GM12801 (cell line): ENCODE data around the gene DLGAP3.

Source experiments
- TF ChIP-seq, protein P1 (sequence below): IDR thresholded peaks from one replicate; pipeline ENCODE4 v1.5.1; 2011; ENCODE audit warnings: control low read depth; ENCODE audit not compliant: insufficient read length; ENCODE audit errors: extremely low read depth

The DLGAP3 gene

DNA sequence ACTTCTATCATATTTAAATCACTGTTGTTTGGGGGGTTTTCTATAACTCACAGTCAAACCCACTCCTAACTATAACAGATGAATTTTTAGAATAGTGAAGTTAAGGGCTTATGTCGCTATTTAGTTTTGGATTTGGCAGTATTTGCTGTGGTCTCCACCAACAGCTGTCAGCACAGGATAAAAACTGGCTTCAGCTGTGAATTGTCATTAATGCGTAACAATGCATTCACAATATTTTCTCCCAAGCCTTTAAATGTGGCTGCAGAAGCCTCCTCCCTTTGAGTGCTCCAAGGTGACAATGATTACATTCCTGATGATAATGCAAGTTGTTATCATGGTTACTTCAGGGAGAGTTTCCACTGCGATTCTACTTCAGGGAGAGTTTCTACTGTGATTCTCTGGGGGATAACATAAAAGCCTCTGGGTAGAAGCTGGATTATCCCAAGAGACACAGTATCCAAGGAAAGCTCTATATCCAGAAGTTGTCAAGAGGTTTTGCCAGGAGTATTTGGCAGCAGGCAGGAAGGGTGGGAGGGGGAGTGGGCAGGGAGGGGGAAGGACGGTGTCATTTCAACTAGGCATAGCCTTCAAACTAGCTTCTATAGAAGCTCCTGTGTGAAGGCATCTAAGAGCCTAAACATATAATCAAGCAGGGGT, 55.0 kb downstream of the DLGAP3 start:
- TF ChIP-seq, protein P1, sequence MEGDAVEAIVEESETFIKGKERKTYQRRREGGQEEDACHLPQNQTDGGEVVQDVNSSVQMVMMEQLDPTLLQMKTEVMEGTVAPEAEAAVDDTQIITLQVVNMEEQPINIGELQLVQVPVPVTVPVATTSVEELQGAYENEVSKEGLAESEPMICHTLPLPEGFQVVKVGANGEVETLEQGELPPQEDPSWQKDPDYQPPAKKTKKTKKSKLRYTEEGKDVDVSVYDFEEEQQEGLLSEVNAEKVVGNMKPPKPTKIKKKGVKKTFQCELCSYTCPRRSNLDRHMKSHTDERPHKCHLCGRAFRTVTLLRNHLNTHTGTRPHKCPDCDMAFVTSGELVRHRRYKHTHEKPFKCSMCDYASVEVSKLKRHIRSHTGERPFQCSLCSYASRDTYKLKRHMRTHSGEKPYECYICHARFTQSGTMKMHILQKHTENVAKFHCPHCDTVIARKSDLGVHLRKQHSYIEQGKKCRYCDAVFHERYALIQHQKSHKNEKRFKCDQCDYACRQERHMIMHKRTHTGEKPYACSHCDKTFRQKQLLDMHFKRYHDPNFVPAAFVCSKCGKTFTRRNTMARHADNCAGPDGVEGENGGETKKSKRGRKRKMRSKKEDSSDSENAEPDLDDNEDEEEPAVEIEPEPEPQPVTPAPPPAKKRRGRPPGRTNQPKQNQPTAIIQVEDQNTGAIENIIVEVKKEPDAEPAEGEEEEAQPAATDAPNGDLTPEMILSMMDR = no peak

DNA sequence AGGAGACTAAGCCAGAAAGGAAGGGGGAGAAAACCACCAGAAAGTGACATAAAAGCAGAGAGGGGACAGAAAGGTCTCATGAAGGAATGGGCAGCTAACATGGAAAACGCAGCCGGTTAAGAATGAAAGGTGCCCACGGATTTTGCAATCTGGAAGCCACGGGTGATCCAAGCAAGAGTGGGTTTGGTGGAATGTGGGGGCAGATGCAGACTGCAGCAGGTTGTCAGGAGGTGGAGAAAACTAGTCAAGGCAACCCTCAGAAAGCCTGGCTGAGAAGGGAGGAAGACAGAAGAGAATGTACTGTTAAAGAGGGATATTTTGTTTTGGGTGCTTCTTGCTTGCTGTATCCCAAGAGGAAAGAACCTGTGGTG, 57.3 kb downstream of the DLGAP3 start:
- TF ChIP-seq, protein P1 = no peak

DNA sequence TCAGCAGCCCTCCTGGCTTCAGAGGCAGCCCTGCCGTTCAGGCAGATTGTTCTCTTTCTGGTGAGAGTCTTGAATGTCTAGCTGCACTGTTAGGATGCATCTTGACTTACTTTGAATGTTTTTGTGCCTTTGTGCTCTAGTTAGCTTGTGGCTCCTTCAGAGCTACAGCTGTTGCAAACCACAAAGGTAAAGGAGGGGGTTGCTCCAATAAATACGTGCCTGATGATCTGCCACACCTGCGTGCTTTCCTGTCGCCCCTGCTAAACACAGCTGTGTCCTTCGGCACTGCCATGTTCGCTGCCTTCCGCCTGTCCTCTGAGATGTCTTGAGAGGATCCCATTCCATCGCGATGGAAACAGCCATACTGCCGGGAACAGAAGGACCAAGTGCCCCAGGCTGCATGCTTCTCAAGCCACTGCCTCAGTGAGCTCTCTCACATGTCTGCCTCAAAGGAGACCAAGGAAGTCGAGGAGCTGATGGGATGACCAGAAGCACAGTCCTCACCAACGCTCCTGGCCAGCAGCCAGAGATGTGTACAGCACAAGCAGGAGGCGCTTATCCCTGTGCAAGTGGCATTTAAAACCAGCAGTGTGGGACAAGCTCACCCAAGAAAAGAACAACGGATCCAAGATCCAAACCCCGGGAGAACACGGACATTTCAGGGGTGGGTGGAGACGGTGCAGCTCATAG, 57.9 kb downstream of the DLGAP3 start:
- TF ChIP-seq, protein P1 = no peak

DNA sequence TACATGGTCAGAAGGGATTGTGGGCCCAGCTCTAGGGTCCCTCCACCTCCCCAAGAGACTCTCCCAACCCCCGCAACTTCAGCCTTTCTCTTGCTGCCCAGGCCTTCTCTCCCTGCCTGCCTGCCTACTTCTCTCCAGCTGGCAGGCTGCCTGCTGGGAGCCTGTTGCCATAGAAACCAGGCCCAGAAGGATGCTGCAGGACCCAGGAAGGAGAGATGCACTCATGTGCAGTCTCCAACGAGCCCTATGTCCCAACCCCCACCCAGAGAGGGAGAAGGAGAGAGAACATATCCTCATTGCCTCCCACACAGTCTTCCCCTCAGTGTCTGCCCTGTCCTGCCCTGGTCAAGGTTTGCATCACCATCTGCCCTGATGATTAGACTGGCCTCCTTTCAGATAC, 59.1 kb downstream of the DLGAP3 start:
- TF ChIP-seq, protein P1 = no peak

DNA sequence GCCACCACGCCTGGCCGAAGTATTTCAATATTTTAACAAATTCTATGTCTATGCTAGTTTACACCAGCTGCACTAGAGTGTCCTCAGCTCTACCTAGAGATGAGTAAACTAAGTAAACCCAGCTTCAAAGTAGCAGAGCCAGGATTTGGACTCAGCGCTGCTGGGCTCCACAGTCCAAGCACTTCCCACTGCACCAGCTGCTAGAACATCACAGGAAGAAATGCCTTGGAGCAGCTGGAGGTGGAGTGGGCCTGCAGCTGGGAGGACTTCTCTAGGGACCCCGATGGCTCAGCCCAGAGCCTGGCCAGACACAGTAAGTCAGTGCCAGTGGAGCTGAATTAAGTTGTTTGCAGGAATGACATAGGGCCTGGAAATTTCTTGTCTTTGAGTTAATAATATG, 59.7 kb downstream of the DLGAP3 start:
- TF ChIP-seq, protein P1 = no peak

DNA sequence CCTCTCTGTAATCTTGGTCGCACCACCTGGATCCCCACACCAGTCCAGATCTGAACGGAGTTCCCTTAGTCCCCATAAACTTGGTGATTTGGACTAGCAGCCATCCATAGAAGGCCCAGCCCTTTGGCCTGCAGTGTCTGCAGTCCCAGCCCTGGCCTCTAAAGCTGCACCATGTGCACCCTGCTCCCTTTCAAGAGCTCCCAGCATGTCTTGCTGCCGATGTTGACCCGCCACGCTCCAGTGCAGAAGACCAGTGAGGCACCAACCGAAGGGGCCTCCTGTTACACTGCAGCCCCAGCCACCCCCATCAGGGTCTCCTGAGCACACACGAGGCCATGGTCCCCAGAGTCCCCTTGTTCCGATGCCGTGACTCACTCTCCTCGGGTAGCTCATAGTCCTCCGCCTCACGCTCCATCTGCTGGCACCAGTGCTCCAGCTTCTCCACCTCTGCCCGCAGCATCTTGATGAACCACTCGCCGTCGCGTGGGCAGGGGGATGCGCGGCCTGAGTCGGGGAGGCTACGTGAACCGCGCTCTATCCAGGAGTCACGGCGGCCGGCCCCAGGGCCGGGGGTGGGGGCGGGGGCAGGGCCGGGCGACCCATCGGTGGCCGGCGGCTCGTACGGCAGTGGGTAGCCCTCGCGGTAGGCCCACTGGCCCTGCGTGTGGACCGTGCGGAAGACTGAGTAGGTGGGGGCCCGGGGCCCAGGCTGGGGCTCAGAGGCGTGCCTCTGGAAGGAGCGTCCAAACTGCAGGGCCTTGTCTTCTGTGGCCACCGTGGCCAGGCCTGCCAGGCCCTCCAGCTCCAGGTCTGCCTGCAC, 61.0 kb downstream of the DLGAP3 start:
- TF ChIP-seq, protein P1 = no peak

DNA sequence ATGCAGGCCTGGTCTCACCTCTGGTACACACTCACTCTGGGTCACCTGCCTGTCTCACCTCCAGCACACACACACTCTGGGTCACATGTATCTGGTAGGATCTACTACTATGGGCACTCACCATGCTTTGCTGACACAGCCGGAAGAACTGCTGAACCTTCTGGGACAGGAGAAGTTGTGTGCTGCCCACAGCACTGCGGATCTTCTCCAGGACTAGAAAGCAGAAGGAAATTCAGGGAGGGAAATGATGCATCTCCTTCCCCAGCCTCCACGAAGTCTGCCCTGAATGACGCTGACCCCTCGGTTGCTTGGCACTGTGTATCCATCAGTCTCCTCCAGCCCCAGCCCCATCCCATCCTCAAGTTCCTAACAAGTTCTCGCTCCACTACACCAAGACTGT, 62.0 kb downstream of the DLGAP3 start:
- TF ChIP-seq, protein P1 = no peak
